NCI-H1694 (cell line): ENCODE data around the gene FAM217B.

Experiments
- DNase-seq: peaks from one replicate; lab custom pipeline; 2025; lab: John Stamatoyannopoulos, UW

The FAM217B gene

DNA sequence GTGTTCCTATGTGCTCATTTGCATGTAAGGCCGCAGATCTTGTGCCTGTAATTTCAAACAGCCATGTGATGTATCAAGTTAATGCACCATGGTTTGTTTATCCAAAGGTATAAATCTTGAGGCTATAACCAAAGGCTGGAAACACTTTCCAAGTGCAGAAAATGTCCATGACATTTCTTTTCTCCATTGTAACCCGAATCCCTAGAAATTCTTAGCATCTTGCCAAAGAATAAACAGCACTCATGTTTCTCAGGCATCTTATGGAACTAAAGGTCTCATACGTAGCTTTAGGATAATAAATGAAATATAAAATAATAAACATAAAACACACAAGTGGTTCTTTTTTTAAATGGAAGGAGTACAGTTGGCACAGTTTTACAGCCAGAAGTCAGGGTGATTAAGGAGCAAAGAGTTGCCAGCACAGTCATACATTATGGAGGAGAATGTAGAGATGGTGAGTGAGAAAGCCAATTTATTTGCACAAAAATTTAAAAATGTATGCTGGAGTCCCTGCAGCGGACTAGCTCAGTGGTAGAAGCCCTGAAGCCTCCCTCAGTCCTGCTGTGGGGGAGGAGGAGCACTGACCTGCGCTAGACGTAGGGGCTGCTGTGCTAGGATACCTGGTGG, 36.1 kb downstream of the FAM217B start:
- DNase-seq: no peak

GRCh38 chr20:59977086-59977485, 36.9 kb downstream of the FAM217B start:
- no peak for DNase-seq

DNA sequence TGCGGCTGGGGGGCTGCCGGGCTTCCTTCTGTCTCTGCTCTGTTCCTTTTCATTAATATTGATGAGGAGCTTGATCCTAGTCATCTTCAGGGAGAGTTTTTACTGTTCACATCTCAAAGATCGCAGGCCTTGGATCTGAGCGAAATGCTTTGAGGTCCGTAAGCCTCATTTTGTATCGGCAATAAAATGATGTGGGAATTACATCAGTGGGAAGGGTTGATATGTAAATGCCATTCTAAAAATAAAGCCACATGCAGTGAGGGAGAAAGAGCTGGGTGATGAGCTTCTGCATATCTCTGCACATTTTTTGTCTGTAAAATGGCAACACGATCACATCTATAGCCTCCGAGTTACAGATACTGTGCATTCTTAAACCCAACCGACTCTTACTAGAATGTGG, 42.9 kb downstream of the FAM217B start:
- DNase-seq: no peak

DNA sequence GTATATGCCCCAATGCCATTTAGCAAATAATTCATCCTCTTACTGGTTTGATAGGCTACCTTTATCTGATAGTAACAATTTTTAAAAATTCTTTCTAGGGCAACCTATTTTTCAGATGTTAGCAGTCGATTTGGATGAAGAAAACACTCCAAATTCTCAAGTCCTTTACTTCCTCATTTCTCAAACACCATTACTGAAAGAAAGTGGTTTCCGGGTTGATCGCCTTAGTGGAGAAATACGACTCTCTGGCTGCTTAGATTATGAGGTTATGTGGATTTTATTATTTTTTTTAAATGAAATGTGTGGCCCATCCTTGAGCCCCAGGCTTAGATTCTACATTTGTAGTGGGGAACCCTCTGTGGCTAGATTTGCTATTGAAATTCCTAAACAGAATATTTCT, 44.4 kb downstream of the FAM217B start:
- DNase-seq: no peak

DNA sequence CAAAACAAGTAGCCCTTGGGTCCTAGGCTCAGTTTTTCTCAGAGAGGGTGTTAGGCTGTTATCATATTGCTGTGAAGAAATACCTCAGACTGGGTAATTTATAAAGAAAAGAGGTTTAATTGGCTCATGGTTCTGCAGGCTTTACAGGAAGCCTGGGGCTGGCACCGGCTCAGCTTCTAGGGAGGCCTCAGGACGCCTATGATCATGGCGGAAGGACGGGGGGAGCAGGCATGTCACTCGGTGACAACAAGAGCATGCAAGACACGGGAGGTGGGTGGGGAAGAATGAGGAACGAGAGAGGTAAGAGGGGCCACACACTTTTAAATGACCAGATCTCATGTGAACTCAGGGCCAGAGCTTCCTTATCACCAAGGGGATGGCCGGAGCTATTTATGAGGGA, 45.0 kb downstream of the FAM217B start:
- no peak for DNase-seq

GRCh38 chr20:59985864-59986263, 45.7 kb downstream of the FAM217B start:
- DNase-seq: no peak

- no peak for DNase-seq
Measured at GRCh38 chr20:59987135-59987534, 46.9 kb downstream of the FAM217B start.

- DNase-seq: no peak
Measured at GRCh38 chr20:59988141-59988540, 48.0 kb downstream of the FAM217B start.

GRCh38 chr20:59992526-59993084, 52.4 kb downstream of the FAM217B start:
- no peak for DNase-seq

- DNase-seq: no peak
Measured at GRCh38 chr20:59993736-59994430, 53.7 kb downstream of the FAM217B start.

- DNase-seq: no peak
Measured at GRCh38 chr20:59994697-59995122, 54.5 kb downstream of the FAM217B start.

DNA sequence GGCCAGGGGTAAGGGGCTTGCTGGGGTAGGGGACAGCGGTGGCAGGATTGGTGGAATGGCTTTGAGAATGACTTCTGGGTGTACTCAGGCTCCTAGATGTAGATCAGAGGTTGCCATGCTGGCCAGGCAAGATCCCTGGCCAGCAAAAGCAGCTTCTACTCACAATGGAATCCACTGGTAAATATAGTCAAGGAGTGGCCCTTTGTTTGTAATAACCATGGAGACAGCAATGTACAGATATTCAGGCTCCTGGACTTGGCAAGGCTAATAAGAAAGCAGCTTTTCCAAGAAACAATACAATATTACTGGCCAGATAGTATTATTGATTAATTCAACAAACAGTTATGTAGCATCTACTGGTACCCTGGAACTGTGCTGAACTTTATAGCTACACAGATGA, 55.9 kb downstream of the FAM217B start:
- DNase-seq: no peak

DNA sequence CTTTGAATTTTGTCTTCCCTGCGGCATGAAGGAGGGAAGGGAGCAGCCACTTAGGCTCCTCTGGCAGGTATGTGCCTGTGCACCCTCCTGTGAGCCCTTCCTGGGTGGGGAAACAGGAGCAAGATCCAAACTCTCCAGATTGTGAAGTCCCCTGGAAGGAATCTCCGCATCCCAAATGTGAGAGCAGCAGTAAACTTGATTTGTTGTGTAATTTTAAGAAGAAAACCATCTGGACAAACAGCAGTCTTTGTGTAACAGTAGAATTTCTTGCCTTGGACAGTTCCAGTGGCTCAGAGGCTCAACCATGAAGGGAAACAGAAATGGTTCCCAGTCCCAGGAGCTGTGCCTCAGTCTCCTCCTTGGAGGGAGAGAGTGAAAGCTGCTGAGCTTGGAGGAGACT, 57.7 kb downstream of the FAM217B start:
- DNase-seq: no peak
